ENCODE data around the gene NCR3LG1. TPM values are rescaled to one million over a fixed set of nuclear protein-coding genes. Genes with fewer than 3 reads are reported as not detected.
A peak's percentile ranks its signal among the peaks of the same experiment; 100 is the strongest.

Gene NCR3LG1
- total and polyA plus RNA-seq, 9 of the 15 experiments (the other 6 are each of a cell fraction or from before 2014, with no cell fraction given) = 4.1 to 39.8 (median 25.1) TPM

- TF ChIP-seq MGA (IDR thresholded peaks at IDR 0.05) (peak; percentile 84), ARID1B (IDR thresholded peaks at IDR 0.05) (peak; percentile 29; the same call in 1 of the 2 replicates), HMGXB4 (CRISPR knock-in tag; IDR thresholded peaks at IDR 0.05) (0 out of 2 replicates have a peak, but pooled peaks have one; percentile 34), ZFX (CRISPR knock-in tag; IDR thresholded peaks at IDR 0.05) (peak; percentile 70), DPF2 (IDR thresholded peaks at IDR 0.05) (peak; percentile 45; the same call in 1 of the 2 replicates), TAF9B (IDR thresholded peaks at IDR 0.05; ENCODE audit: partially characterized antibody) (peak; percentile 28)
- TF ChIP-seq, protein P1, sequence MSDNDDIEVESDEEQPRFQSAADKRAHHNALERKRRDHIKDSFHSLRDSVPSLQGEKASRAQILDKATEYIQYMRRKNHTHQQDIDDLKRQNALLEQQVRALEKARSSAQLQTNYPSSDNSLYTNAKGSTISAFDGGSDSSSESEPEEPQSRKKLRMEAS (CRISPR knock-in tag; IDR thresholded peaks at IDR 0.05) = peak; percentile 88
- TF ChIP-seq, protein P2, sequence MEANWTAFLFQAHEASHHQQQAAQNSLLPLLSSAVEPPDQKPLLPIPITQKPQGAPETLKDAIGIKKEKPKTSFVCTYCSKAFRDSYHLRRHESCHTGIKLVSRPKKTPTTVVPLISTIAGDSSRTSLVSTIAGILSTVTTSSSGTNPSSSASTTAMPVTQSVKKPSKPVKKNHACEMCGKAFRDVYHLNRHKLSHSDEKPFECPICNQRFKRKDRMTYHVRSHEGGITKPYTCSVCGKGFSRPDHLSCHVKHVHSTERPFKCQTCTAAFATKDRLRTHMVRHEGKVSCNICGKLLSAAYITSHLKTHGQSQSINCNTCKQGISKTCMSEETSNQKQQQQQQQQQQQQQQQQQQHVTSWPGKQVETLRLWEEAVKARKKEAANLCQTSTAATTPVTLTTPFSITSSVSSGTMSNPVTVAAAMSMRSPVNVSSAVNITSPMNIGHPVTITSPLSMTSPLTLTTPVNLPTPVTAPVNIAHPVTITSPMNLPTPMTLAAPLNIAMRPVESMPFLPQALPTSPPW (CRISPR knock-in tag; IDR thresholded peaks at IDR 0.05) = peak; percentile 15; the same call in 1 of the 2 replicates
- TF ChIP-seq, protein P3, sequence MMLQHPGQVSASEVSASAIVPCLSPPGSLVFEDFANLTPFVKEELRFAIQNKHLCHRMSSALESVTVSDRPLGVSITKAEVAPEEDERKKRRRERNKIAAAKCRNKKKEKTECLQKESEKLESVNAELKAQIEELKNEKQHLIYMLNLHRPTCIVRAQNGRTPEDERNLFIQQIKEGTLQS (IDR thresholded peaks at IDR 0.05) = no peak
- TF ChIP-seq, protein P3 (CRISPR knock-in tag; conservative IDR thresholded peaks at IDR 0.05) = peak; percentile 50; the same call in 1 of the 2 replicates
Measured at GRCh38 chr11:17352950-17353820, 1.6 kb downstream of the NCR3LG1 start (continued).

Data from K562 (cell line).